ENCODE data around the gene COL11A2. TPM values are rescaled to one million over a fixed set of nuclear protein-coding genes. Genes with fewer than 3 reads are reported as not detected.

The COL11A2 gene
- total RNA-seq, 1 donor from 2014 or later = 10.0 TPM

GRCh38 chr6:33177552-33178446 is 14.5 kb downstream of the COL11A2 start:
- Mint-ChIP-seq H3K9me3 (ENCODE audit: low read depth) (no peaks in the 10 kb centered on the region), H3K36me3 (ENCODE audit: low read depth) (no peaks in the 10 kb centered on the region), H3K4me1 (ENCODE audit: low read depth) (peaks cover 10% of the 10 kb centered on the region), H3K27ac (ENCODE audit: unreplicated experiment) (no peak overlapping the region), H3K27me3 (ENCODE audit: low read depth) (no peaks in the 10 kb centered on the region), H3K4me3 (ENCODE audit: unreplicated experiment) (no peak overlapping the region)
- DNase-seq (ENCODE audit: low spot score) = no peak
- TF ChIP-seq CTCF (IDR thresholded peaks at IDR 0.05) = no peak

- Mint-ChIP-seq H3K27me3 (ENCODE audit: low read depth) (no peaks in the 10 kb centered on the region), H3K9me3 (ENCODE audit: low read depth) (no peaks in the 10 kb centered on the region), H3K4me1 (ENCODE audit: low read depth) (peaks cover 10% of the 10 kb centered on the region), H3K36me3 (ENCODE audit: low read depth) (no peaks in the 10 kb centered on the region), H3K4me3 (ENCODE audit: unreplicated experiment) (no peak overlapping the region), H3K27ac (ENCODE audit: unreplicated experiment) (no peak overlapping the region)
- TF ChIP-seq CTCF (IDR thresholded peaks at IDR 0.05) = no peak
- DNase-seq (ENCODE audit: low spot score) = peak; percentile 48
These were observed 15.4 kb downstream of the COL11A2 start for GRCh38 chr6:33176906-33177305.

GRCh38 chr6:33175436-33176069 is 16.7 kb downstream of the COL11A2 start:
- no peaks in the 10 kb centered on the region for H3K36me3 Mint-ChIP-seq (ENCODE audit: low read depth)
- H3K4me3 Mint-ChIP-seq (ENCODE audit: unreplicated experiment) = no peak overlapping the region
- peak; percentile 68 for DNase-seq (ENCODE audit: low spot score)
- no peaks in the 10 kb centered on the region for H3K9me3 Mint-ChIP-seq (ENCODE audit: low read depth)
- no peak overlapping the region for H3K27ac Mint-ChIP-seq (ENCODE audit: unreplicated experiment)
- H3K27me3 Mint-ChIP-seq (ENCODE audit: low read depth) = no peaks in the 10 kb centered on the region
- peak; percentile 11 for TF ChIP-seq CTCF (IDR thresholded peaks at IDR 0.05)
- peaks cover 10% of the 10 kb centered on the region for H3K4me1 Mint-ChIP-seq (ENCODE audit: low read depth)

GRCh38 chr6:33174784-33175183 is 17.5 kb downstream of the COL11A2 start:
- H3K9me3 Mint-ChIP-seq (ENCODE audit: low read depth) = no peaks in the 10 kb centered on the region
- H3K27ac Mint-ChIP-seq (ENCODE audit: unreplicated experiment) = no peak overlapping the region
- no peaks in the 10 kb centered on the region for H3K27me3 Mint-ChIP-seq (ENCODE audit: low read depth)
- no peak overlapping the region for H3K4me3 Mint-ChIP-seq (ENCODE audit: unreplicated experiment)
- no peaks in the 10 kb centered on the region for H3K36me3 Mint-ChIP-seq (ENCODE audit: low read depth)
- DNase-seq (ENCODE audit: low spot score) = peak; percentile 62
- peaks cover 10% of the 10 kb centered on the region for H3K4me1 Mint-ChIP-seq (ENCODE audit: low read depth)
- no peak for TF ChIP-seq CTCF (IDR thresholded peaks at IDR 0.05)

GRCh38 chr6:33173535-33174180 is 18.6 kb downstream of the COL11A2 start:
- Mint-ChIP-seq H3K27me3 (ENCODE audit: low read depth) (no peaks in the 10 kb centered on the region), H3K4me3 (ENCODE audit: unreplicated experiment) (no peak overlapping the region), H3K4me1 (ENCODE audit: low read depth) (peaks cover 10% of the 10 kb centered on the region), H3K36me3 (ENCODE audit: low read depth) (no peaks in the 10 kb centered on the region), H3K9me3 (ENCODE audit: low read depth) (no peaks in the 10 kb centered on the region), H3K27ac (ENCODE audit: unreplicated experiment) (no peak overlapping the region)
- peak; percentile 59 for DNase-seq (ENCODE audit: low spot score)
- no peak for TF ChIP-seq CTCF (IDR thresholded peaks at IDR 0.05)
